PC-9 (cell line): Measurements from ENCODE around the gene APBB3. TPM values are rescaled to one million over a fixed set of nuclear protein-coding genes. Genes with fewer than 3 reads are reported as not detected.

Source experiments
- BruUV-seq: library from RNA; stranded (reverse); fragments of 400-500 nt; replicated peaks from 2 replicates; lab custom pipeline; 2021; lab: Mats Ljungman, UMichigan
- CTCF ChIA-PET: fragments of 300-600 bp; sonication (Branson Sonifier 250); formaldehyde crosslinking; loops from one replicate; lab custom pipeline; 2022; ENCODE audit warnings: antibody characterized with exemption; lab: Charles Lee
- POLR2A ChIA-PET: fragments of 300-600 bp; sonication (Branson Sonifier 250); formaldehyde crosslinking; loops from one replicate; lab custom pipeline; 2022; ENCODE audit warnings: antibody characterized with exemption; ENCODE audit not compliant: unreplicated experiment; lab: Charles Lee
- DNase-seq, 2 experiments: peaks; one replicate each; pipeline versions ENCODE4 v3.0.0 to v3.0.0-alpha.2; 2015 to 2022; ENCODE audit warnings: mixed read lengths in 1 of 2
- H2AFZ ChIP-seq: fragments of 200-600 bp; sonication (generic); 2 replicates; pipeline ENCODE4 v1.8.1; 2017; ENCODE audit warnings: antibody characterized with exemption
- H3F3A ChIP-seq: fragments of 200-600 bp; sonication (generic); 2 replicates; pipeline ENCODE4 v1.8.1; 2017; ENCODE audit warnings: antibody characterized with exemption, mild to moderate bottlenecking, low read depth; ENCODE audit not compliant: insufficient read depth
- H3K27ac ChIP-seq: fragments of 200-600 bp; sonication (generic); 2 replicates; pipeline ENCODE4 v1.6.1; 2016; ENCODE audit warnings: mixed run types
- H3K27me3 ChIP-seq: fragments of 200-600 bp; sonication (generic); 2 replicates; pipeline ENCODE4 v1.6.1; 2016; ENCODE audit warnings: low read depth, mixed run types; ENCODE audit not compliant: insufficient read depth
- H3K36me3 ChIP-seq: fragments of 200-600 bp; sonication (generic); 2 replicates; pipeline ENCODE4 v1.6.1; 2016; ENCODE audit warnings: low read depth, mixed run types
- H3K4me1 ChIP-seq: fragments of 200-600 bp; sonication (generic); replicated peaks from 2 replicates; pipeline ENCODE4 v1.6.1; 2016; ENCODE audit warnings: mixed run types; ENCODE audit not compliant: insufficient read depth
- H3K4me2 ChIP-seq: fragments of 200-600 bp; sonication (generic); 2 replicates; pipeline ENCODE4 v1.6.1; 2017; ENCODE audit warnings: mixed run types
- H3K4me3 ChIP-seq: fragments of 200-600 bp; sonication (generic); 2 replicates; pipeline ENCODE4 v1.6.1; 2016; ENCODE audit warnings: mixed run types
- H3K79me2 ChIP-seq: fragments of 200-600 bp; sonication (generic); 2 replicates; pipeline ENCODE4 v1.6.1; 2017; ENCODE audit warnings: low read depth, mixed run types
- H3K9me2 ChIP-seq: fragments of 200-600 bp; sonication (generic); 2 replicates; pipeline ENCODE4 v1.8.1; 2017; ENCODE audit warnings: mild to moderate bottlenecking; ENCODE audit not compliant: insufficient read depth
- H3K9me3 ChIP-seq: fragments of 200-600 bp; sonication (generic); 2 replicates; pipeline ENCODE4 v1.8.1; 2016; ENCODE audit warnings: low read depth; ENCODE audit not compliant: insufficient read depth
- H4K20me1 ChIP-seq: fragments of 200-600 bp; sonication (generic); 2 replicates; pipeline ENCODE4 v1.8.1; 2017; ENCODE audit not compliant: insufficient read depth
- EZH2 ChIP-seq: fragments of 200-600 bp; sonication (generic); IDR thresholded peaks from 2 replicates; pipeline ENCODE4 v1.8.0; 2017; ENCODE audit warnings: antibody characterized with exemption, low read depth
- intact Hi-C: fragments of 100-400 bp; cut with micrococcal nuclease; formaldehyde crosslinking; loops from one replicate; pipeline ENCODE4 v1.10.0; 2022; ENCODE audit not compliant: unreplicated experiment
- total RNA-seq: library from RNA; stranded (reverse); gene quantifications from 2 replicates; pipeline ENCODE4 v1.2.3, GENCODE V29; 2021
- TF ChIP-seq, protein P1 (sequence below): fragments of 200-600 bp; sonication (generic); conservative IDR thresholded peaks from 2 replicates; pipeline ENCODE4 v1.6.1; 2017; ENCODE audit warnings: mixed run types, antibody characterized with exemption, mild to moderate bottlenecking, moderate library complexity

APBB3 gene
- total RNA-seq, 1 experiment from 2014 or later, result 26.0 TPM

GRCh38 chr5:140600096-140600495 is 35.7 kb upstream of the APBB3 start:
- ChIA-PET CTCF (no interaction called here), POLR2A (no interaction called here)
- BruUV-seq, result no TSS peak
- Histone ChIP-seq H3K4me2 (no peak overlapping the region), H3K79me2 (no peaks in the 10 kb centered on the region), H3K4me1 (peaks cover 7% of the 10 kb centered on the region; the same call in 1 of the 2 replicates), H3K9me2 (no peaks in the 10 kb centered on the region), H3K36me3 (no peaks in the 10 kb centered on the region), H3K9me3 (peaks cover 6% of the 10 kb centered on the region; the same call in 1 of the 2 replicates), H4K20me1 (no peaks in the 10 kb centered on the region), H3F3A (no peaks in the 10 kb centered on the region), H2AFZ (no peak overlapping the region), H3K27ac (no peak overlapping the region), H3K27me3 (no peaks in the 10 kb centered on the region), H3K4me3 (no peak overlapping the region)
- TF ChIP-seq, protein P1, sequence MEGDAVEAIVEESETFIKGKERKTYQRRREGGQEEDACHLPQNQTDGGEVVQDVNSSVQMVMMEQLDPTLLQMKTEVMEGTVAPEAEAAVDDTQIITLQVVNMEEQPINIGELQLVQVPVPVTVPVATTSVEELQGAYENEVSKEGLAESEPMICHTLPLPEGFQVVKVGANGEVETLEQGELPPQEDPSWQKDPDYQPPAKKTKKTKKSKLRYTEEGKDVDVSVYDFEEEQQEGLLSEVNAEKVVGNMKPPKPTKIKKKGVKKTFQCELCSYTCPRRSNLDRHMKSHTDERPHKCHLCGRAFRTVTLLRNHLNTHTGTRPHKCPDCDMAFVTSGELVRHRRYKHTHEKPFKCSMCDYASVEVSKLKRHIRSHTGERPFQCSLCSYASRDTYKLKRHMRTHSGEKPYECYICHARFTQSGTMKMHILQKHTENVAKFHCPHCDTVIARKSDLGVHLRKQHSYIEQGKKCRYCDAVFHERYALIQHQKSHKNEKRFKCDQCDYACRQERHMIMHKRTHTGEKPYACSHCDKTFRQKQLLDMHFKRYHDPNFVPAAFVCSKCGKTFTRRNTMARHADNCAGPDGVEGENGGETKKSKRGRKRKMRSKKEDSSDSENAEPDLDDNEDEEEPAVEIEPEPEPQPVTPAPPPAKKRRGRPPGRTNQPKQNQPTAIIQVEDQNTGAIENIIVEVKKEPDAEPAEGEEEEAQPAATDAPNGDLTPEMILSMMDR, result no peak
- no peak for TF ChIP-seq EZH2
- no peak for DNase-seq
- intact Hi-C loops, result no loop called here

- Histone ChIP-seq H4K20me1 (no peaks in the 10 kb centered on the region), H3K36me3 (no peaks in the 10 kb centered on the region), H3K27ac (no peak overlapping the region), H3K79me2 (no peaks in the 10 kb centered on the region), H3K4me3 (no peak overlapping the region), H3F3A (no peaks in the 10 kb centered on the region), H2AFZ (no peak overlapping the region), H3K4me1 (peaks cover 7% of the 10 kb centered on the region; the same call in 1 of the 2 replicates), H3K27me3 (no peaks in the 10 kb centered on the region), H3K9me2 (no peaks in the 10 kb centered on the region), H3K4me2 (no peak overlapping the region), H3K9me3 (peaks cover 6% of the 10 kb centered on the region; the same call in 1 of the 2 replicates)
- intact Hi-C loops, result no loop called here
- DNase-seq, result no peak
- TF ChIP-seq EZH2, result no peak
- TF ChIP-seq, protein P1, result no peak
- ChIA-PET CTCF (no interaction called here), POLR2A (no interaction called here)
- BruUV-seq, result no TSS peak
These were observed 34.4 kb upstream of the APBB3 start for GRCh38 chr5:140598836-140599235.

- H3K4me2 ChIP-seq, result no peak overlapping the region
- H4K20me1 ChIP-seq, result no peaks in the 10 kb centered on the region
- no peak overlapping the region for H3K27ac ChIP-seq
- no peaks in the 10 kb centered on the region for H3K9me3 ChIP-seq
- no peaks in the 10 kb centered on the region for H3K9me2 ChIP-seq
- H3K4me3 ChIP-seq, result no peak overlapping the region
- TF ChIP-seq EZH2, result no peak
- TF ChIP-seq, protein P1, result no peak
- no peaks in the 10 kb centered on the region for H3K27me3 ChIP-seq
- H2AFZ ChIP-seq, result no peak overlapping the region
- DNase-seq, result no peak
- H3K79me2 ChIP-seq, result no peaks in the 10 kb centered on the region
- no peaks in the 10 kb centered on the region for H3K36me3 ChIP-seq
- intact Hi-C loops, result no loop called here
- ChIA-PET POLR2A (no interaction called here), CTCF (interaction anchor here (0.7 kb wide), 1 partner anchor 26 kb away, joined by 3 read pairs; no protein-coding TSS in a partner anchor)
- H3K4me1 ChIP-seq, result no peaks in the 10 kb centered on the region
- no TSS peak for BruUV-seq
- H3F3A ChIP-seq, result no peaks in the 10 kb centered on the region
These were observed 31.9 kb upstream of the APBB3 start for GRCh38 chr5:140596321-140596741.
